NCI-H460 (cell line): Measurements from ENCODE around the gene CXCR6. TPM values are rescaled to one million over a fixed set of nuclear protein-coding genes. Genes with fewer than 3 reads are reported as not detected.

Experiments used
- DNase-seq: peaks from one replicate; pipeline ENCODE4 v3.0.0-alpha.2; 2016; ENCODE audit warnings: low read depth; ENCODE audit errors: extremely low read depth
- total RNA-seq: library from RNA; depleted of rRNA; stranded (reverse); fragments of >200 nt; shearing (Covaris generic); gene quantifications from 2 replicates; pipeline ENCODE4 v1.2.3, GENCODE V29; 2014

CXCR6 gene
- total RNA-seq, 1 experiment from 2014 or later: 0.10 TPM

DNA sequence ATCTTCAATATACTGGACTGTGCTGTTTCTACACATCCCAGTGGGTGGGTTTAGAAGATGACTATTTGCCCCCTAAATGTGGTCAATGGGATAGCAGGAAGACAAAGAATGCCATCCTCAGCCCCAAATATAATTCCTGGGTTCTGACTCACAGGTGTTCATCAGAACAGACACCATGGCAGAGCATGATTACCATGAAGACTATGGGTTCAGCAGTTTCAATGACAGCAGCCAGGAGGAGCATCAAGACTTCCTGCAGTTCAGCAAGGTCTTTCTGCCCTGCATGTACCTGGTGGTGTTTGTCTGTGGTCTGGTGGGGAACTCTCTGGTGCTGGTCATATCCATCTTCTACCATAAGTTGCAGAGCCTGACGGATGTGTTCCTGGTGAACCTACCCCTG, 3.0 kb downstream of the CXCR6 start:
- DNase-seq: no peak

DNA sequence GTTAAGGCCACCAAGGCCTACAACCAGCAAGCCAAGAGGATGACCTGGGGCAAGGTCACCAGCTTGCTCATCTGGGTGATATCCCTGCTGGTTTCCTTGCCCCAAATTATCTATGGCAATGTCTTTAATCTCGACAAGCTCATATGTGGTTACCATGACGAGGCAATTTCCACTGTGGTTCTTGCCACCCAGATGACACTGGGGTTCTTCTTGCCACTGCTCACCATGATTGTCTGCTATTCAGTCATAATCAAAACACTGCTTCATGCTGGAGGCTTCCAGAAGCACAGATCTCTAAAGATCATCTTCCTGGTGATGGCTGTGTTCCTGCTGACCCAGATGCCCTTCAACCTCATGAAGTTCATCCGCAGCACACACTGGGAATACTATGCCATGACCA, 3.6 kb downstream of the CXCR6 start:
- no peak for DNase-seq

DNA sequence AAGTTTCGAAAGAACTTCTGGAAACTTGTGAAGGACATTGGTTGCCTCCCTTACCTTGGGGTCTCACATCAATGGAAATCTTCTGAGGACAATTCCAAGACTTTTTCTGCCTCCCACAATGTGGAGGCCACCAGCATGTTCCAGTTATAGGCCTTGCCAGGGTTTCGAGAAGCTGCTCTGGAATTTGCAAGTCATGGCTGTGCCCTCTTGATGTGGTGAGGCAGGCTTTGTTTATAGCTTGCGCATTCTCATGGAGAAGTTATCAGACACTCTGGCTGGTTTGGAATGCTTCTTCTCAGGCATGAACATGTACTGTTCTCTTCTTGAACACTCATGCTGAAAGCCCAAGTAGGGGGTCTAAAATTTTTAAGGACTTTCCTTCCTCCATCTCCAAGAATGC, 4.1 kb downstream of the CXCR6 start:
- DNase-seq: no peak

DNA sequence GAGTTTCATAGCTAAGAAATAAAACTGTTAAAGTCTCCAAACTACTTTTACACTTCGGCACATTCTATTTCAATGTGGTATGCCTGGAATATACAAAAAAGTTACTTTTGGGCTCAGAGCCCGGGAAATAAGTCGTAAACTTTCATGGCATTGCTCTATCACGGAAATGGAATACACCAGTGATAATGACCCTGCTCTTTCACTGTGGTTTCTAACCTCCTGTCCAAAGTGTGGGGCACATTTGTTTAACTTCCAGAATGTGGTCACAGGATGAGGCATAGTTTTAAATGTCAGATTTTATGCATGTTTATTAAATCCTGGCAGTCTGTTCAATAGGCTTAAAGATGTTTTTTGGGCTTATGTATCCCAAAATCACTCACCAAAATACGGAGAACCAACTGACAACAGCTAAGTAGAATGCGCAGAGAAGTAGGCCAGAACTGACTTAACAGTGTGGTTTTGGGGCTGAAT, 5.1 kb downstream of the CXCR6 start:
- DNase-seq: no peak

DNA sequence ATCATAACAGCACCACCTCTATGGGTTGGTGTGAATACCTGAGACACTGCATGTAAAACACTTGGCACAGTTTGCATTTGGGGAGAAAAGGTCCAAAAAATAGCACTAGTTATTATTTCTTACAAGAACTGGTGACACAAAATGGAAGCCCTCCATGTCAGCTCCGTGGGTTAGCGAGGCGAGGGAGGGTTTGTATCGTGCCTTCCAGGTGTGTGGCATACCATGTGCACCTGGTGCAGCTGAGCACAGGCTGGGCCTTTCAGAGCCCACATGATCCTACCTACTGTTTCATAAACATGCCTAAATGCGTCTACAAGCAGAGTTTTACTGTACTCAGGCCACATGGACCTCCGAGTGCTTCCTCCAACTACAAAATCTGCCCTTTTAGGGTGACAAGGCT, 5.6 kb downstream of the CXCR6 start:
- DNase-seq: no peak

DNA sequence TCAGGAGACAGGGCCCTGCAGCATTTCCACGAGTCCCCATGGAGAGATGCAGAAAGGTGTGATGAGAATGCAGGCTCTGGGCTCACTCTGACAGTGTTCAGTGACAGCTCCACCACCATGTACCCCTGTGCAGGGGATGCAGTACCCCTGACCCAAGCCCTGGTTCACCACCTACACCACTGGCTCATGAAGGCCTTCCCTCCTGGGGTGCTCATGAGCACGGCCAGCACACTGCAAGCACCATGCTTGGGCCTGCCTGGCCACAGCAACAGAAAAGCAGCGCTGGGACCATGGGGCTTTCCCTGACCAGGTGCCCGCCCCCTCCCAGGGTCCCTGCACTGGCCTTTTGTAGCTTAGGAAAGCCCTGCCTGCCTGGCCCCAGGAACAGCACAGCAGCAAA, 6.2 kb downstream of the CXCR6 start:
- DNase-seq: no peak

DNA sequence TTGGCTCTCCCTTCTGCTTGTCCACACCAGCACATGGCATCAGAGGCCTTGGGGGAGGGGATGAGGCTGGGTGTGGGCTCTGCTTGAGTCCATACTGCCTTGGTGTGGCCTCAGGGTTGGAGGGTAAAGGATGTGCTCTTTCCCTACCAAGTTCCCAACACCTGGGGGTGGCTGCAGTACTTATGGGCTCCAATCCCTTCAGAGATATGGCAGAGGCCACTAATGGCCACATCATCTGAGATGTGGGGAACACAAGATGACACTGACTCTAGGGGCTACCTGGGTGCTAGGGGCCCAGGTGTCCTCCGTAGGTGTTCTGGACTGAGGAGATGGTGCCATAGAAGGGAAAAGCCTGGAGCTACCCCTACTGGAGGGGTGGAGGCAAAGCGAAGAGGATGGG, 6.9 kb downstream of the CXCR6 start:
- DNase-seq: no peak

DNA sequence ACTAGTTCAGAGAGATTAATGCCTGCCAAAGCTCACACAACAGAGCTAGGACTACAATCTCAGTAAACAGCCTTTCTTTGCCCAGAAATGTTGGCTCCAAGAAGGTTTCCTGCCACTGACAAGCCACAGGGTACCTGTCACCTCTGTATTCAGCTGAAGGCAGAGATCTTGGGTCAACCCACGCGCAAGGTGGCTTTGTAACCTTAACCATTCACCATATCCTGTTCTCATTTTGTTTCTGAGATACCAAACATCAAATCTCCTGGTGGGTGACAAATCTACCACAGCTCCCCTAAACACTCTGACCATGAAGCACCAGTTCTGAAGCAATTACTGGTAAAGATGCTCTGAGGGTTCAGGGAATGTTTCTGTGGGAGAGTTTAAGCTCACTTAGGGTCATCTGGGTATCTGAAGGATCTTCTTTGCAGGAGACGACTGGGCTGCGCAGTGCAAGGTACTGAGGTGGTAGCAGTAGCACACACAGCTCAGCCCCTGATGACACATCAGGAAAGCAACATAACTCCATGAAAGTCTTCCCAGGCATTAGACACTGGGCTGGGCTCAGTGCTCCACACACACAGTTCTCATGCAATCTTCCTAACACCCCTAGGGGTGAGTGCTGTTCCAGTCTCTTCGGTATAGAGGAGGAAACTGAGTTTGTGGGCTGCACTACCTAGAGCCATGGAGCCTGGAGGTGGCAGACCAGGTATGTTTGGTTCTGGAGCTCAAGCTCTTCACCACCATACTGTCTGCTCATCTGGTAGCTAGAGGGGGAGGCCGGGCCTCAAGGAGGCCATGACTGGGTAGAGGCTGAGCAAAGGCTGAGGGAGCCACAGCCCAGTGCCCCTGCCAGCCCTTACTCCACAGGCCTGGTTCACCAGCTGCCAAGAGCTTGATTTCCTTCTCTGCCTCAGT, 7.7 kb downstream of the CXCR6 start:
- DNase-seq: no peak

DNA sequence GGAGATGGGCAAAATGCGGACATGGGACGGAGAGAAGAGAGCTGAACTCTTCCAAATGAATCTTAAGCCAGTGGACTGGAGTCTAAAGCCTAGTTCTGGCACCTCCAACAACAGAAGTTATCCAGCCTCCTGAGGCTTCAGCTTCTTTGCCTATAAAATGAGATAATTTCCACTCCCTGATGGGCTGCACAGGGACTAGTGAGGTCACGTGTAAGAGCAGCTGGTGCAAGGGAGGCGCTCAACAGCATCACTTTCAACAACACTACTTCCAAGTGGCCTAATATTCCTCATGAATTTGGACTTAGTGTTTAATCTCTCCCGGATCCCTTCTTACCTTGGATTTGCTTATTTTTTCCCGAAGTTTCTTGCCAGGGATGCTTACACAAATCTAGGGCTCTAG, 8.7 kb downstream of the CXCR6 start:
- DNase-seq: no peak

DNA sequence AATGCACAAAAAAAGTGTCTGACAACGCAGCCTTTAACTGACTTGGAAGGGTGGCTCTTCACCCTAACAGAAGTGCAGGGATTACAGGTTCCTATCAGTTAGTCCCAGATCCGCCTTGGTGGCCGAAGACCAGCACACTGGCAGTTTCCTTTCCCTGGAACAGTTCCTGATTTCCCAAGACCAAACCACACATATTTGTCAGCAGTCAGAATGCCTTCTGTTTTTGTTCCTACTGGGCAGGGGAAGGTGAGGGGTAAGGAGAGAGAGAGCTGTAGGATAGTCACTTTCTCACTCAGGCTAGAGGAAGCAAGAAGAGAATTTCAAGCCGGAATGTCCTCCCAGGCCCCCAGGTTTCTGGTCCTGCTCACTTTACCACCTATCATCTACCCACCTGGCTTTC, 9.2 kb downstream of the CXCR6 start:
- no peak for DNase-seq

DNA sequence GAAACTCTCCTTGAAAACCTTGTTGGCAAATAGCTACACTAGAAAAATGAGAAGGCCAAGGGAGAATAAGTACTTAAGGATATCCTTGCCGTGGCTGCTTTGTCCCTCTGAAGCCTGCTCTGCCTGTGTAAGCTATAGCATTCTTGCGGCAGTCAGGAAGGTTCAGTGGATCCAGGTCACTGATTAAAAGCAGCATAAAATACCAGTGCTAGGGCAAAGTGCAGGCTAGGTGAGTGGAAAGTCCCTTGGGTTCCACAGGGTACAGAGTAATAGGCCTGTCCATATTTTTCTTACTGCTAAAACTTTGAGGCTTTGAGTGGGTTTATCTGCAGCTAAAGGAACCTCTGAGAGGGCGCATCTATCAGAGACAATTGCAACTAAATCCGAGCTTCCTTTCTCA, 10.3 kb downstream of the CXCR6 start:
- DNase-seq: no peak

DNA sequence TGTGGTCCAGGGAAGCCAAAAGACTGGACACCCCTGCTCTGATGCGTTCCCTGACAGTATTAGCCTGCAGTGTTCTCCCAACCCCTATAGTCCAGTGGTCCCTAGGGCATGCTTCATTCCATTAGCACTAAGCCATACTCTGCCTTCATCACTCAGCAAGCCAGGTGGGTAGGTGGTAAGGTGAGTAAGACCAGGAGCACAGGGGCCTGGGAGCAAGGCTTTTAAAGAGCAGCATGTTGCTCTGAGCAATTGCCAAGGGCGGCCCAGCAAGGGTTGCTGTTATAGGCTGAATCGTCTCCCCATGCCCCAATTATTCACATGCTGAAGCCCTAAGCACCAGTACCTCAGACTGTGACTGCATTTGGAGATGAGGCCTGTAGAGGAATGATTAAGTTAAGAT, 11.0 kb downstream of the CXCR6 start:
- DNase-seq: no peak

DNA sequence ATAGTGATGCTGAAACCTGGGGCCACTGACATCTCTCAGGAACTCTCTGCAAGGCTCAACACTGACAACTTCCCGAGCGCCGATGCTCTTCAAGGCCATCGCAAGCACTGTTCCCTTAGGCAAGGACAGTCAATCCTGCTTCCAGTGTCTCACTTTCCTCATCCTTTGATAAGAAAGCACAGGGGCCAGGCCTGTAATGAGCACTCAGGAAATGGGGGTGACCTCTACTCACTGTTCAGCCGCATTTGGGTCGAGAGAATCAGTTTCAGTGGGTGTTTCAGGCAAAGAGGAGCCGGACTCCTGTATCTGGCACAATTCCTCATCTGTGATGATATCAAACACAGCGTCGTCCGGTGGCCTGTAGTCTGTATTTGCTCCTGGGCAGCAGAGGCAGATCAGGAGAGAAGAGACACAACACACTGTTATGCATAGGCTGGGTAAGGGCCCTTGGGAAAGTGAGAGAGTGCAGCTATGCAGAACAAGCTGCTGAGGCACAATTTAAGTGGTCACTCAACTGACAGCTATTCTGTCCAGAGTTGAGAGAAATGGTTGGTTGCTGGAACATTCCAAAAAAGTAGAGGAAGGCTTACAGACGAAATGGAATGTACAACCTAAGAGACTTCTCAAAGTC, 11.9 kb downstream of the CXCR6 start:
- no peak for DNase-seq

DNA sequence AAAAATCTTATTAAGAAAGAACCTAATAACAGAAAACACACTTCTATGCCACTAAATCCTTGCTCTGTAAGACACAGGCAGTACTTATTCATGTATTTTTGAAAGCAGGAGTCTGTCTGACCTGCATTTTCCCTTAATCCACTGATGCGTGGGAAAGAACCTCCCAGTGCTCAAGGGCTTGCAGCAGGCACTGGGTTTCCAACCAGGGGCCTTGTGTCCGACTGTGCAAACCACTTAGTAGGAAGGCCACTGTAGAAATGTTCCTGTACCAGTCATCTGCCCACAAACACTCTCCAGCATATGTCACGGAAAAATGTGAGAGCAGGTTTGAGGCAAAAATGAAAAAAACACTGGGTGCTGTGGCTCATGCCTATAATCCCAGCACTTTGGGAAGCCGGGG, 12.4 kb downstream of the CXCR6 start:
- no peak for DNase-seq

DNA sequence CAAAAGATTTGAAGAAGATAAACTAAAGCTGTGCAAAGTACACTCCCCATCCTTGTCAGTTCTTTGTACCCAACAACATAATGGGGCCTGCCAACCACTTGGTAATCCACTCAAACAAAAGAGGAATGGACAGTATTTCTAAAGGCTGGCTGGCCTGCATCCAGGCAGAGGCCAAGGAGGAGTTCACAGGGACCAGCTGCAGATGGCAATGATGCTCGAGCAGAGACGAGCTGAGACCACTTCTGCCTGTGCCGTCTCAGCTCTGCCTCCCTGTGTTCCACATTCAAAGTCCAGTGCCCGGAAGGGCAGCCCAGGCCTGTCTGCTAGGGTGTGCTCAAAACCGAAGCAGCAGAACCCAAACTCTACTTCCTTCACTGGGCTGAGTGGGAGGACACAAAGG, 14.3 kb downstream of the CXCR6 start:
- DNase-seq: no peak

DNA sequence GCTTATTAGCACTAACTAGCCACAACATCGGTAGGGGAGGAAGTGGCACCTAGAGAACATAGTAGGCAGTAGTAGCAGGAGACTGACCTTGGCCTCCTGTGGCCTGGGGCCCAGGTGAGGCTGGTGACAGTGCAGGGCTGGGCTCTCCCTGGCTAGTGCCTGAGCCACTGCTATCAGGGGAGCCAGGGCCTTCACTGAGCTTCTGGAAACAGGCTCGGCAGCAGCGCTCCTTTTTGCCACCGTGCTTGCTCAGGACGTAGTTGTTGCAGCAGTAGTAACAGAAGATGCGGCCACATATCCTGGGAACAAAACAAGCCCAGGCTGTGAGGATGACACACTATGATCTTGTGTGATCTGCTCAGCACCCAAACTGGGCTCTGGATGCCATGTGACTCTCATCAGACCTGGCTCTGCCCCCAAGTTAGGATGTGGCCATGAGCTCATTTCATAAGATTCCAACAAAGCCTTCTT, 15.1 kb downstream of the CXCR6 start:
- no peak for DNase-seq

DNA sequence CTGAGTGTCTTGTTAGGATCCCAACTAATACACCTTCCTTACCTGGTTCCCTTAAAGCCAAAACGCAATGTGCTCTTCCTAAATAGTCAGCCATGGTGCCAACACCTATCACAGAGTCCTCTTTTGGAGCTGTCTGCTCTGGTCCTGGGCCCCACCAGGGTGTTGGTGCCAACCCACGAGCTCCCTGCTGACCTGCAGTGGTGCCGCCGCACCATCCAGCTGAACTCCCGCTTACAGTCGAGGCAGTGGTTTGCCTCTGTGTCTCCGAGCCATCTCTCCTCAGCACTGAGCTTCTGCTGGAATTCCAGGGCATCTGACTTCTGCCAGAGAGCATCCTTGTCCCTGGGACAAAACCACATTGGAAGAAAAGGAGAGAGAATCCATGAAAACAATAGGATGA, 15.9 kb downstream of the CXCR6 start:
- no peak for DNase-seq

DNA sequence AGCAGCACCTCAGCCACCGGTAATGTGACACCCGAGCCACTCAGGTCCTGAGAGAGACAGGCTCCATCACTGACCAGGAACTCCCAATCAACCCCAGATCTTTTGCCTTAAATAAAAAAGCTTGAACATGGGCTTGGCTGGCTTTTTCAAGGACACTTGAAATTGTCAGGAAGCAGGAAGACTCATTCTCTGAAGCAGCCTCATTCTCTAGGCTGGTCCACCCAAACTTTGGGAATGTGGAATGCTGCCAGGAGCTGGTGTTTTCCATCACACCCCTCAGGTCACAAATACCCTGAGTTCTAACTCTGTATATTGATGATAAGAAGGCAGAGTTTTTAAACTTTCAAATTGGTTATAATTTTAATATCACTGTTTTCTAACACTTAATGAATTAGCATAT, 17.0 kb downstream of the CXCR6 start:
- DNase-seq: no peak

DNA sequence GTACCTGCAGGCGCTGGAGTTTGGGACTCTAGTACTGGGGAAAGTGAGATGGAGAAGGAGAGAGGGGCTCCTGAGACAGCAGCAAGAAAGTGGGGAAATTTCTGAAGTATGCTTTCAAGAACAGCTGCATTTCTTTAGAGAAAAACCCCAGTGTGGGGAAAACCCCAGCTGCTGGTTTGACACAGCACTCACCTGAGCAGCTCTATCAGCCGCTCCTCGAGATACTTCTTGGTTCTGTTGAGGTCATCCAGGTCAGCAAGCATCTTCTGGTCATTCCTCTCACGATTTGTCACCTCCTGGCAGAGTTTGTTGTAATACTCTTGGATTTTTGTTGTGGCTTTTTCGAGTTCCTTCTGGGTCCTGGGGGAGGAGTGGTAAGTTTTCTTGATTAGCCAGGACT, 18.8 kb downstream of the CXCR6 start:
- DNase-seq: no peak

DNA sequence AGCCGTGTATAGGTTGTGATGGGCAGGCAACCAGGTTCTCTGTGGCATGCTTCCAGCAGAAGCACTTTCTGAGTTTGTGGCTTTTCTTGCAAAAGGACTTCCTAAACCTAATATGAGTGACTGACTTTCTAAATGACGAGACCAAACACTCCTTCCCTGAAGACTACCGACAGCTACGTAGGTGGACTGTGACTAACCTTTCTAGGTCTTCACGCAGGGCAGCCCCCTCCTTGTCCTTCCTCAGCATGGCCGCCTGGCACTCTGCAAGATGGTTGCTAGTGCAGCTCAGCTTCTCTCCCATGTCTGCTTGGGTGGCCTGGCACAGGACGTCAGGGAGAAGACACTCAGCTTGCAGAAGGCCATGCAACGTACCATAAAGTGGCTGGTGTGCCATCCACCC, 20.9 kb downstream of the CXCR6 start:
- no peak for DNase-seq

DNA sequence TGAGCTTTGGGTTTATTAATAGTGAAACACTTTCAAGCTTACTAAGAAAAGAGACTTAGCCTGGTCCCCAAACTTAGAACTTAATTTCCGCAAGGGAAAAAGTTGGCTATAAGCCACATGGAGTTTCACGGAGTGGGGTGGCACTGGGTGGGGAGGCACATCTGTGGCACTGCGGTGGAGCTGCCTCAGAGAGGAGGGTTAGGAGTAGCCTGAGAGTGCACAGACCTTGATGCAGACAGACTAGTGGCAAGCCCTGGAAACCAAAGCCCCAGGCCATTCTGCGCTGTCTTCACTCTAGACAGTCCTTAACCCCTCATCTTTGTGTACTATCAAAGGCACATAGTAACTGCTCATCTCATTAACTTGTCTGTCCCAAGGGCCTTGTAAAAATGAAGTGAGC, 22.0 kb downstream of the CXCR6 start:
- no peak for DNase-seq

DNA sequence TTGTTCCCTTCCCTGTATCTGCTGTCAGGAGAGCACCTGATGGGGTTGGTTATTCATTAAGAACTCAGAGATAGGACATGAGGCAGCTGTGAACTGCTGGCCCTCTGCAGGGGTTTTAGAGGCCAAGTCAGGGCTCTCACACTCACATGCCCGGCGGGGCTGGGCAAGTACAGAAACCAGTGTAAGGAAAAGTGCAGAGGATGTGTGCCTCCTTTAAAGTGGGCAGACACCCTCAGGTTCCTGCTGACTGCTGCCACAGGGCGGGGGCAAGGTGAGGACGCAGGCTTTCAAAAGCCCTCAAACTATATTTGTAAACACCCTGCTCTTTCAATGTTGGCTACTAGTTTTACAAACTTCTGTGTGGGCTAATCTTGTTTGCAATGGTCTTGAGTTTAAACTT, 22.4 kb downstream of the CXCR6 start:
- DNase-seq: no peak
